HG03135 (cell line): ENCODE data around the gene RNH1.
A peak's percentile ranks its signal among the peaks of the same experiment; 100 is the strongest.

Experiments used
- ATAC-seq: cut with Tn5 transposase; IDR thresholded peaks from one replicate; pipeline ENCODE4 v1.9.1; 2021; ENCODE audit warnings: mild to moderate bottlenecking, moderate library complexity; ENCODE audit not compliant: unreplicated experiment

Gene RNH1

DNA sequence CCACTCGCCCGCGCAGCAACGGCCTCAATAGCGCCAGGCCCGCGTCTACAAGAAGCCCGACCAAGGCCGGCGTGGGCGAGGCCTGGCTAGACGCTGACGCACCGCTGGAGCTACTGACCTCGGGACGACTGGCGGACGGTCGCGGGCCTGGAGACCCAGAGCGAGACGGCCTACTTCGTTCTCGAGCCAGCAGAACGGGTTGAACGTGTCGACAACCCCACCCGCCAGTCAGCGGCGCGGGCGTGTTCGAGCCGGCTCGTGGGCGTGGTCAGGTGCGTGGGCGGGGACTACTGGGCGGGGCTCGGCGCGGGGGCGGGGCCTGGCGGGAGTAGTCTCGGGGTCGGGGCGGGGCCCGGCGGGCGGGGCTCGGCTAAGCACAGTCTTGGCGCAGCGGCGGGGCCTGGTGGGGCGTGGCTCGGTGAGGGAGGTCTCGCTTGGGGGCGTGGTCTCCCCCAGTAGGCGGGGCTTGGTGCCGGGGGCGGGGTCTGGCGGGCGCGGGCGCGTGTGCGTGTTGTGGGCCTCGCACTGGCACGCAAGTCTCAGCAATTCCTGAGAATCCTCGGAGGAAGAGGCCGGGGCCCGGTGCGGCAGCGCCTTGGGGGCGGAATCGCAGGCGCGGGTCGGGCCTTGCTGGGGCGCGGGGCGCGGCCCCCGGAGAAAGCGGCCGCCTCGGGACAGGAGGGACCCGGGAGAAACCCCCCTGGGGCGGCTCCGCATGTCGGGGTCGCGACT lies at the start of gene RNH1:
TSS of gene RNH1 (minus strand) at position 248 of the 732 bp plus-strand sequence. CDS start 5,080 bp downstream, outside the sequence.
- ATAC-seq = peak; percentile 49

DNA sequence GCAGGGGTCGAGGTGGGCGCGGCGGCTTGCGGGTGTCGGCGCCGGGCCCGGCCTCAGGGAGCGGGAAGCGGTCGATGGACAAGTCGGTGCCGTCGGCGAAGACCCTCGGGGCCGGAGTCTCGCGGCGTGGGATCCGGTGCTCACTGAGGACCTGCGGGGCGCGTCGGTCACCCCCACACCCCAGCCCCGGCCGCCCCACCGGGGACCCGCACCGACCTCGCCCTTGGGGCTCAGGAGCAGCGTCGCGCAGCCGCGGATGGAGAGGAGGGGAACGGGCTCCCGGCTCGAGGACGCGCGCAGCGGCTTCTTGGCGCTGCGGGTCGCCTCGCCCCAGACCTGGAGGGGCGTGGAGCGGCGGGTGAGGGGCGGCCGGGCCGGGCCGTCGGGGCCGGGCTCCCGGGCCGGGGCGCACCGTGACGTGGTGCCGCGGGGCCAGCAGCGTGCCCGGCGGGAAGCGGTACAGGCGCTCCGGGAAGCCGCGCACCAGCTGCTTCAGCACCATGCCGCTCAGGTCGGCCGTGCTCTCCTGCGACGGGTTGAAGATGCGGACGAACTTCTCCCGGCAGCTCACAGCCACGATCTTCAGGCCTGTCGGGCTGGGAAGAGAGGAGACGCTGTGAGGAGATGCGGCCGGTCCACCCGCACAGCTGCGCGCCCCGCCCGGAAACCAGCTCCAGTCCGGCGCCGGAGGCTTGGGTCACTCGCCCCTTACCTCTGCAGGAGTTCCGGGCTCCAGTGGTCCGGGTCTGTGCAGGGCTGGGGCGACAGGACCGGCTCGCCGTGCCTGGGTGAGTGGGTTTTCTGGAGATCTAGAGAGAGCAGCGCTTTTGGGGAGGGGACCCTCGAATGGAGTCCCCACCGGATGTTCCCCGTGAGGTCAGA lies 49.0 kb upstream of the RNH1 start:
- no peak for ATAC-seq

- ATAC-seq = no peak
These were observed 48.3 kb upstream of the RNH1 start for GRCh38 chr11:555227-555779.

DNA sequence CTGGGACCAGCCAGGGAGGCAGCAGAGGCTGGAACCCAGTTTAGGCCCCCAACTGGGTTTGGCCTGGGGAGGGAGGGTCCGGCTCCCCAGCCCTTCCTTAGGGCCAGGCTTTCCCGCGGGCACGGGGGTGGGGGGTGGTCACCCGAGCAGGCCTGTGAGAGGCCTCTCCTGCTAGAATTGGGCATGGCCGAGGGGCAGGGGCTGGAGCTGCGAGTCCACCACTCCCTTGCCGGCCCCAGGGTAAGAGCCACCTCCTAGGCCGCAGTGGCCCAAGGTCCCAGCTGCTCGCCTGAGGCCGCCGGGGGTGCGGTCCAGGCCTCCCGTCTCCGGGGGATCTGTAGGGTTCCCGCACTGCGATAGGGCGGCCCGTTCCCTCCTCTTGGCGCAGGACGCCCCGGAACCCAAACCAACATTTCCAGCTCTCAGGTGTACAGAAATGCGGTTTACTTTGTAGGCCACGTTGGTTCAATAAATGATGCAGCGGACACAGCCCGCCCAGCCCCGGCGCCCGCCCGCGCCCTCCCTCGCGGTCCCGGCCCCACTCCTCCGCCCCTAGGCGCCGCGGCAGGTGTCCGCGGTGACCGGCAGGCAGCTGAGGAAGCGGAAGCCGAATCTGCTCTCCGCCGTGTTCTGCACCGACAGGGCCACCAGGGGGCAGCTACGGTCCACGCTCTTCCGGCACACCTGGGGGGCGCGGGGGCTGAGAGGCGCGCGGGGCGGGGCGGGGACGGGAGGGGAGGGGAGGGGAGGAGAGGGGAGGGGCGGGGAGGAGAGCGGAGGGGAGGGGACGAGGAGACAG lies 47.6 kb upstream of the RNH1 start:
- no peak for ATAC-seq

DNA sequence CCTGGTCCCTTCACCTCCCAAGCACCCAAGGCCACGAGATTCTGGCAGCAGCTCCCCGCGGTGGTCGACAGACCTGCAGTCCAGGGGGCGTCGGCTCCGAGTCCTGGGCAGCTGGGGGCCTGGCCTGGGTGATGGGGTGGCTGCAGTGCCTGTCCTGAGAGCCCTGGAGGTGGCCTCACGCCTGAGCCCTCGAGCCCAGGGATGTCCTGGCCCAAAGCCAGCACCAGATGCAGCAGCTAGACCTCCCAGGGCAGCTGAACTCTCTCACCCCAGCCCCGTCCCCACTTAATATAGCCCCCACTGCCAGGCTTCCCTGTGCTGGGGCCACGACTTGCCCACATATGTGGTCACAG lies 46.9 kb upstream of the RNH1 start:
- ATAC-seq = no peak

GRCh38 chr11:553083-553987 lies 46.3 kb upstream of the RNH1 start:
- no peak for ATAC-seq

GRCh38 chr11:551596-551995 lies 44.6 kb upstream of the RNH1 start:
- no peak for ATAC-seq

DNA sequence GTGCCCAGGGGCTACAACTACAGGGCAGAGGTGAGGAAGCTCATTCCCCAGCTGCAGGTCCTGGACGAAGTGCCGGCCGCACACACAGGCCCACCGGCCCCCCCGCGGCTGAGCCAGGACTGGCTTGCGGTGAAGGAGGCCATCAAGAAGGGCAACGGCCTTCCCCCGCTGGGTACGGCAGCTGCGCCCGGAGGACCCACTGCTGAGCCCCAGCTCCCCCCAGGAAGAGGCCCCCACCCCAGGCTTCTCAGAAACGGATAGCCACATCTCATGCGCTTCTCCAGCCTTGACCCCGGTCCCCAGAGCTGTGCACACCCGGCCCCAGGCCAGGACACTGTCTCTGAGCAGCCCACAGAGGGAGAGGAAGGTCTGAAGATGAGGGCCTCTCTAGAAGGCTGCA lies 44.1 kb upstream of the RNH1 start:
- ATAC-seq = no peak

DNA sequence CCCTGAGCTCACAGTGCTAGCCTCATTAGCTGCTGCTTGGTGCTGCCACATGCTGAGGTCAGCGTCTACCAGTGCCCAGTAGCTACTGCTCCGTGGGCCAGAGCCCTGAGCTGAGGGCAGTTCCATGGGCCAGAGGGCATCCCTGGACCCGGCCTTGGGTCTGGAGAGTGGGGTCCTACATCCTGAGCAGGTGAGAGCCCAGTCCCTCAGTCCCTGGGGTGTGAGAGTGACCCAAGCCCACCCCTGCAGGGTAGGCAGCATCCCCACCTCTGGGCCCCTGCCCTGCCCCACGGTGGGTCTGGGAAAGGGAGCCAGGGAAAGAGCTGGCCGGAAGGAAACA lies 43.7 kb upstream of the RNH1 start:
- ATAC-seq = no peak

GRCh38 chr11:550021-550745 lies 43.1 kb upstream of the RNH1 start:
- ATAC-seq = no peak

GRCh38 chr11:548700-549603 lies 41.9 kb upstream of the RNH1 start:
- ATAC-seq = no peak

GRCh38 chr11:545171-545570 lies 38.1 kb upstream of the RNH1 start:
- ATAC-seq = no peak

DNA sequence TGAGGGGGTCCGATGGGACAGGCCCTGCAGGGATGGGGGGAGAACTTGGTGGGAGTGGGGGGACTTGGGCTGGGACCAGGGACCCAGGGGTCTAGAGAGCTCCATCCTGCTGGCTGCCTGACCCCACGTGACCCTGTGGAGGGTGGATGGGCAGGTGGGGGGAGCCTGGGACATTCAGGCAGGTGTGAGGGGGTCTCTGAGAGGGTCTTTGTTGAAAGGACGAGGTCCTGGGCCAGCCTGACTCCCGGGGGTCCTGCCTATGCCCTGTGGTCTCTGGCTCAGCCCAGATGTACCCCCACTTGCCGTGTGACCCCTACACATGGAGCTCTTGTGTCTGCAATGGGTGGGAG lies 37.8 kb upstream of the RNH1 start:
- ATAC-seq = no peak

DNA sequence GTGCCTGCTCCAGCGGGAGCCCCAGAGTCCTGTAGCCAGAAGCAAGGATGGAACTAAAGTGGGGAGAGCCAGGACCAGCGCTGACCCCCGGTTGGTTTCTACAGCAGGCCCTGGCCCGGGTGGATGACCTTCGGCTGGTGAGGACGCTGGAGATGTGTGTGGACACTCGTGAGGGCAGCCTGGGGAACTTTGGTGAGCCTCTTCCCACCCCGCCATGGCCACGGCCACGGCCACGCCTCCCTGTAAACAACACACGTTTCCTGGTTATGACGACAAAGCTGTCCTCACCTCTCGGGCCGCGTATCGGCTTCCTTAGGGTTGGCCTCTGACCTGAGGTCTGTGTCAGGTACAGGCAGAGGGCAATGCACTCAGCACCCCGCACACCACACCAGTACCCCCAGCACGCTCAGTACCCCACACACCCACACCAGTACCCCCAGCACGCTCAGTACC lies 34.4 kb upstream of the RNH1 start:
- no peak for ATAC-seq

- no peak for ATAC-seq
These were observed 33.8 kb upstream of the RNH1 start for GRCh38 chr11:540583-541432.

- ATAC-seq = no peak
These were observed 33.0 kb upstream of the RNH1 start for GRCh38 chr11:539971-540481.

DNA sequence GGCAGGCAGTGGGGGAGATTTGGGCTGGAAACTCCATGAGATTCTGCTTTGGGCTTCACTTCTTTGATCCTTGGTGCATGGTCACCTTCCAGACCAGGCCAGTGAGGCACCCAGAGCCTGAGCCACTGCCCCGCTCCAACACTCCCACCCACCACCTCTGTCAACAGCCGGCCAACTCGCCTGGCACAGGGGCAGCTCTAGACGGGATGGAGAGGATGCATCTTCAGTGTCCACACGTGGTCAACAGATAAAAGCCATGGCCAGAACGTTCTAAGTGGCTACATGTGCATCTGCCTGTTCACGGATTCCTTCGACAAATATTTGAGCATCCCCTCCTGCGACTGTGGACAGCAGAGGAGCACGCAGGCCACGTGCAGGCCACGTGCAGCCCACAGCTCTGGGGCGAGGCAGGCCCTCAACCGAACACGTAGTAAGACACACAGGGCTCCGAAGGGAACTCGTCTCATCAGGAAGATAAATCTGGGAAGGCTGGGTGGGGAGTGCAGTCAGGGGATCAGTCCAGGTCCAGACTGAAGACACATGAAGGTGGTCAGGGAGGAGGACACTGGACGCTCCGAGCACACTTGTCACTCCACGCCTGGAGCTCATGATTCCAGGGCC lies 31.5 kb upstream of the RNH1 start:
- ATAC-seq = no peak
